HEK293 (cell line): ENCODE measurements around the gene FRY.

Source experiments
- CTCF ChIA-PET: fragments of 350-600 bp; formaldehyde crosslinking; extraction: SDS; loops from one replicate; lab custom pipeline; 2021; ENCODE audit warnings: antibody characterized with exemption; lab: Yijun Ruan, JAX
- POLR2A ChIA-PET: fragments of 300-600 bp; formaldehyde crosslinking; extraction: SDS; loops from one replicate; lab custom pipeline; 2020; ENCODE audit warnings: antibody characterized with exemption, inconsistent platforms; lab: Yijun Ruan, JAX
- H3K27ac ChIP-seq: fragments of 200-500 bp; sonication (Bioruptor generic); 2 replicates; pipeline ENCODE4 v1.5.1; 2014; ENCODE audit warnings: low read depth, low read length, control low read depth, inconsistent platforms; ENCODE audit errors: extremely low read depth
- H3K36me3 ChIP-seq, 2 experiments: fragments of 200-500 bp in 1 of 2; sonication (Bioruptor generic) in 1 of 2; 1 replicate in 1 of 2; 2 replicates in 1 of 2; pipeline ENCODE4 v1.5.1; 2014 to 2017; ENCODE audit warnings: inconsistent platforms in 2 of 2, low read length in 2 of 2; ENCODE audit not compliant: control insufficient read depth in 2 of 2, insufficient read depth in 1 of 2
- H3K4me1 ChIP-seq: fragments of 200-500 bp; sonication (Bioruptor generic); 2 replicates; pipeline ENCODE4 v1.5.1; 2014; ENCODE audit warnings: mild to moderate bottlenecking, low read length, inconsistent platforms; ENCODE audit not compliant: control insufficient read depth, insufficient read depth
- H3K4me3 ChIP-seq: 2 replicates; pipeline ENCODE4 v1.5.1; 2011; ENCODE audit warnings: low read depth, mild to moderate bottlenecking, control low read depth, low read length, moderate library complexity
- H3K9me3 ChIP-seq: fragments of 200-500 bp; sonication (Bioruptor generic); 2 replicates; pipeline ENCODE4 v1.5.1; 2014; ENCODE audit warnings: low read depth, low read length, inconsistent platforms; ENCODE audit not compliant: control insufficient read depth, insufficient read depth
- EGR2 ChIP-seq: fragments of 450-650 bp; formaldehyde crosslinking; IDR thresholded peaks from 2 replicates; pipeline ENCODE4 v1.5.1; 2016; ENCODE audit warnings: low read depth, missing biosample characterization, missing genetic modification characterization
- KLF1 ChIP-seq: fragments of 450-650 bp; formaldehyde crosslinking; IDR thresholded peaks from 2 replicates; pipeline ENCODE4 v1.5.1; 2016; ENCODE audit warnings: missing biosample characterization, missing genetic modification characterization
- SP2 ChIP-seq: fragments of 450-650 bp; formaldehyde crosslinking; IDR thresholded peaks from 2 replicates; pipeline ENCODE4 v1.5.1; 2016; ENCODE audit warnings: missing biosample characterization, missing genetic modification characterization
- ZNF214 ChIP-seq: fragments of 450-650 bp; formaldehyde crosslinking; IDR thresholded peaks from 2 replicates; pipeline ENCODE4 v1.5.1; 2017; ENCODE audit warnings: missing biosample characterization, mild to moderate bottlenecking, missing genetic modification characterization, borderline replicate concordance
- ZNF239 ChIP-seq: fragments of 450-650 bp; formaldehyde crosslinking; IDR thresholded peaks from 2 replicates; pipeline ENCODE4 v1.5.1; 2016; ENCODE audit warnings: missing biosample characterization, missing genetic modification characterization
- ZNF292 ChIP-seq: fragments of 450-650 bp; formaldehyde crosslinking; IDR thresholded peaks from 2 replicates; pipeline ENCODE4 v1.5.1; 2016; ENCODE audit warnings: low read depth, missing biosample characterization, missing genetic modification characterization, borderline replicate concordance
- ZNF623 ChIP-seq: fragments of 450-650 bp; formaldehyde crosslinking; IDR thresholded peaks from 2 replicates; pipeline ENCODE4 v1.5.1; 2016; ENCODE audit warnings: missing biosample characterization, missing genetic modification characterization
- ZNF777 ChIP-seq: fragments of 450-650 bp; formaldehyde crosslinking; IDR thresholded peaks from 2 replicates; pipeline ENCODE4 v1.5.1; 2017; ENCODE audit warnings: missing biosample characterization, missing genetic modification characterization, borderline replicate concordance
- ZSCAN30 ChIP-seq: fragments of 450-650 bp; IDR thresholded peaks from 2 replicates; pipeline ENCODE4 v1.5.1; 2018; ENCODE audit warnings: missing biosample characterization, mild to moderate bottlenecking, missing genetic modification characterization, moderate library complexity
- TF ChIP-seq, protein P1 (sequence below): fragments of 450-650 bp; formaldehyde crosslinking; IDR thresholded peaks from 2 replicates; pipeline ENCODE4 v1.5.1; 2016; ENCODE audit warnings: missing biosample characterization, missing genetic modification characterization
- TF ChIP-seq, protein P2 (sequence below): fragments of 450-650 bp; formaldehyde crosslinking; IDR thresholded peaks from 2 replicates; pipeline ENCODE4 v1.5.1; 2016; ENCODE audit warnings: missing biosample characterization, missing genetic modification characterization
- TF ChIP-seq, protein P3 (sequence below): fragments of 450-650 bp; formaldehyde crosslinking; IDR thresholded peaks from 2 replicates; pipeline ENCODE4 v1.5.1; 2016; ENCODE audit warnings: missing biosample characterization, missing genetic modification characterization, borderline replicate concordance
- TF ChIP-seq, protein P4 (sequence below): fragments of 450-650 bp; formaldehyde crosslinking; IDR thresholded peaks from 2 replicates; pipeline ENCODE4 v1.5.1; 2016; ENCODE audit warnings: missing biosample characterization, missing genetic modification characterization
- TF ChIP-seq, protein P5 (sequence below): fragments of 450-650 bp; formaldehyde crosslinking; IDR thresholded peaks from 2 replicates; pipeline ENCODE4 v1.5.1; 2016; ENCODE audit warnings: missing biosample characterization, missing genetic modification characterization

The FRY gene

DNA sequence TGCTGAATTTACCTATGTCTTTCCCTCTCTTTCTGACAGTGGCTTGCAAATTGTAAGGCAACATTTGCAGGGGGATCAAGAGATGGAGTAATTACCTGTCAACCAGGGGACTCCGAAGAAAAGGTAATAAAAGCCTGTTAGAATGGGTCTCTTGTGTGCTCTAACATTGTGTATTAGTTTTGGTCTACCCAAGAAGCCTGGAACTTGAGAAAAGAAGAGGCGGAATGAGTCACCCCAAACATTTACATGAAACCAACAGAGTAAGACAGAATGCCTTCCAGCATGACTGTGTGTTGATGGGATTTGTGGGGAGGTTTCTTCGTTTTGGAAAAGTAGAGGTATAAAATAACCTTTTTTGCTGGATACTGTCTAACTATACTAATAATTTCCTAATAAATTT lies 246.9 kb downstream of the FRY start (continued):
- TF ChIP-seq, protein P1, sequence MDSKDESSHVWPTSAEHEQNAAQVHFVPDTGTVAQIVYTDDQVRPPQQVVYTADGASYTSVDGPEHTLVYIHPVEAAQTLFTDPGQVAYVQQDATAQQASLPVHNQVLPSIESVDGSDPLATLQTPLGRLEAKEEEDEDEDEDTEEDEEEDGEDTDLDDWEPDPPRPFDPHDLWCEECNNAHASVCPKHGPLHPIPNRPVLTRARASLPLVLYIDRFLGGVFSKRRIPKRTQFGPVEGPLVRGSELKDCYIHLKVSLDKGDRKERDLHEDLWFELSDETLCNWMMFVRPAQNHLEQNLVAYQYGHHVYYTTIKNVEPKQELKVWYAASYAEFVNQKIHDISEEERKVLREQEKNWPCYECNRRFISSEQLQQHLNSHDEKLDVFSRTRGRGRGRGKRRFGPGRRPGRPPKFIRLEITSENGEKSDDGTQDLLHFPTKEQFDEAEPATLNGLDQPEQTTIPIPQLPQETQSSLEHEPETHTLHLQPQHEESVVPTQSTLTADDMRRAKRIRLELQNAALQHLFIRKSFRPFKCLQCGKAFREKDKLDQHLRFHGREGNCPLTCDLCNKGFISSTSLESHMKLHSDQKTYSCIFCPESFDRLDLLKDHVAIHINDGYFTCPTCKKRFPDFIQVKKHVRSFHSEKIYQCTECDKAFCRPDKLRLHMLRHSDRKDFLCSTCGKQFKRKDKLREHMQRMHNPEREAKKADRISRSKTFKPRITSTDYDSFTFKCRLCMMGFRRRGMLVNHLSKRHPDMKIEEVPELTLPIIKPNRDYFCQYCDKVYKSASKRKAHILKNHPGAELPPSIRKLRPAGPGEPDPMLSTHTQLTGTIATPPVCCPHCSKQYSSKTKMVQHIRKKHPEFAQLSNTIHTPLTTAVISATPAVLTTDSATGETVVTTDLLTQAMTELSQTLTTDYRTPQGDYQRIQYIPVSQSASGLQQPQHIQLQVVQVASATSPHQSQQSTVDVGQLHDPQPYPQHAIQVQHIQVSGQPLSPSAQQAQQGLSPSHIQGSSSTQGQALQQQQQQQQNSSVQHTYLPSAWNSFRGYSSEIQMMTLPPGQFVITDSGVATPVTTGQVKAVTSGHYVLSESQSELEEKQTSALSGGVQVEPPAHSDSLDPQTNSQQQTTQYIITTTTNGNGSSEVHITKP (tag by site-specific recombination): no peak

DNA sequence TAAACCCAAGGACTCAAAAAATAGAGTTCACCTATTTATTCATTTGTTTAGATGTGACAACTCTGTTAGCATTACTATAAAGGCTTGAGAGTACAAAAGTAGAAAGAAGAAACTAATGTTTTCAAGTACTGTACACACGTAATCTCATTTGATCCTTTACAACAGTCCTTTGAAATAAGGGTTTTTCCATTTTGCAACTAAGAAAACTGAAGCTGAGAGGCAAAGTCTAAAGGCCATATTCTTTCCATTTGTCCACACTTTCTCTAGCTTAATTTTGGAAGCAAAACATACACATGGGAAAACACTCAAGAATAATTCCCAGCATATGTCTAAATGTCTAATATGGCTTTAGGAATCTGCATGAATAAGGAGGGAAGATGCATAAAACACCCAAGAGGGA lies 249.5 kb downstream of the FRY start:
- Histone ChIP-seq H3K4me1 (peaks cover 12% of the 10 kb centered on the region), H3K4me3 (no peak overlapping the region), H3K9me3 (no peaks in the 10 kb centered on the region), H3K27ac (no peak overlapping the region), H3K36me3 (no peaks in the 10 kb centered on the region)
- ChIA-PET POLR2A (no interaction called here), CTCF (no interaction called here)
- TF ChIP-seq ZNF292 (no peak), ZNF239 (tag by site-specific recombination) (no peak), ZNF214 (tag by site-specific recombination) (no peak), ZSCAN30 (no peak), ZNF623 (tag by site-specific recombination) (no peak), EGR2 (tag by site-specific recombination) (no peak), SP2 (tag by site-specific recombination) (no peak), KLF1 (tag by site-specific recombination) (no peak), ZNF777 (no peak)
- TF ChIP-seq, protein P2, sequence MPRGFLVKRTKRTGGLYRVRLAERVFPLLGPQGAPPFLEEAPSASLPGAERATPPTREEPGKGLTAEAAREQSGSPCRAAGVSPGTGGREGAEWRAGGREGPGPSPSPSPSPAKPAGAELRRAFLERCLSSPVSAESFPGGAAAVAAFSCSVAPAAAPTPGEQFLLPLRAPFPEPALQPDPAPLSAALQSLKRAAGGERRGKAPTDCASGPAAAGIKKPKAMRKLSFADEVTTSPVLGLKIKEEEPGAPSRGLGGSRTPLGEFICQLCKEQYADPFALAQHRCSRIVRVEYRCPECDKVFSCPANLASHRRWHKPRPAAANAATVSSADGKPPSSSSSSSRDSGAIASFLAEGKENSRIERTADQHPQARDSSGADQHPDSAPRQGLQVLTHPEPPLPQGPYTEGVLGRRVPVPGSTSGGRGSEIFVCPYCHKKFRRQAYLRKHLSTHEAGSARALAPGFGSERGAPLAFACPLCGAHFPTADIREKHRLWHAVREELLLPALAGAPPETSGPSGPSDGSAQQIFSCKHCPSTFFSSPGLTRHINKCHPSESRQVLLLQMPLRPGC (tag by site-specific recombination): no peak
- TF ChIP-seq, protein P3, sequence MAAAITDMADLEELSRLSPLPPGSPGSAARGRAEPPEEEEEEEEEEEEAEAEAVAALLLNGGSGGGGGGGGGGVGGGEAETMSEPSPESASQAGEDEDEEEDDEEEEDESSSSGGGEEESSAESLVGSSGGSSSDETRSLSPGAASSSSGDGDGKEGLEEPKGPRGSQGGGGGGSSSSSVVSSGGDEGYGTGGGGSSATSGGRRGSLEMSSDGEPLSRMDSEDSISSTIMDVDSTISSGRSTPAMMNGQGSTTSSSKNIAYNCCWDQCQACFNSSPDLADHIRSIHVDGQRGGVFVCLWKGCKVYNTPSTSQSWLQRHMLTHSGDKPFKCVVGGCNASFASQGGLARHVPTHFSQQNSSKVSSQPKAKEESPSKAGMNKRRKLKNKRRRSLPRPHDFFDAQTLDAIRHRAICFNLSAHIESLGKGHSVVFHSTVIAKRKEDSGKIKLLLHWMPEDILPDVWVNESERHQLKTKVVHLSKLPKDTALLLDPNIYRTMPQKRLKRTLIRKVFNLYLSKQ: no peak
- TF ChIP-seq, protein P4, sequence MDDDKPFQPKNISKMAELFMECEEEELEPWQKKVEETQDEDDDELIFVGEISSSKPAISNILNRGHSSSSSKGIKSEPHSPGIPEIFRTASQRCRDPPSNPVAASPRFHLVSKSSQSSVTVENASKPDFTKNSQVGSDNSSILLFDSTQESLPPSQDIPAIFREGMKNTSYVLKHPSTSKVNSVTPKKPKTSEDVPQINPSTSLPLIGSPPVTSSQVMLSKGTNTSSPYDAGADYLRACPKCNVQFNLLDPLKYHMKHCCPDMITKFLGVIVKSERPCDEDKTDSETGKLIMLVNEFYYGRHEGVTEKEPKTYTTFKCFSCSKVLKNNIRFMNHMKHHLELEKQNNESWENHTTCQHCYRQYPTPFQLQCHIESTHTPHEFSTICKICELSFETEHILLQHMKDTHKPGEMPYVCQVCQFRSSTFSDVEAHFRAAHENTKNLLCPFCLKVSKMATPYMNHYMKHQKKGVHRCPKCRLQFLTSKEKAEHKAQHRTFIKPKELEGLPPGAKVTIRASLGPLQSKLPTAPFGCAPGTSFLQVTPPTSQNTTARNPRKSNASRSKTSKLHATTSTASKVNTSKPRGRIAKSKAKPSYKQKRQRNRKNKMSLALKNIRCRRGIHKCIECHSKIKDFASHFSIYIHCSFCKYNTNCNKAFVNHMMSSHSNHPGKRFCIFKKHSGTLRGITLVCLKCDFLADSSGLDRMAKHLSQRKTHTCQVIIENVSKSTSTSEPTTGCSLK (tag by site-specific recombination): no peak
- TF ChIP-seq, protein P1 (tag by site-specific recombination): no peak
- TF ChIP-seq, protein P5, sequence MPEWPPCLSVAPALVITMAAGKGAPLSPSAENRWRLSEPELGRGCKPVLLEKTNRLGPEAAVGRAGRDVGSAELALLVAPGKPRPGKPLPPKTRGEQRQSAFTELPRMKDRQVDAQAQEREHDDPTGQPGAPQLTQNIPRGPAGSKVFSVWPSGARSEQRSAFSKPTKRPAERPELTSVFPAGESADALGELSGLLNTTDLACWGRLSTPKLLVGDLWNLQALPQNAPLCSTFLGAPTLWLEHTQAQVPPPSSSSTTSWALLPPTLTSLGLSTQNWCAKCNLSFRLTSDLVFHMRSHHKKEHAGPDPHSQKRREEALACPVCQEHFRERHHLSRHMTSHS (tag by site-specific recombination): no peak
